NT2/D1 (cell line): Measurements from ENCODE around the gene NABP1.

Experiments used
- DNase-seq: peaks from one replicate; pipeline ENCODE4 v3.0.0-alpha.2; 2011; ENCODE audit warnings: low read depth, low spot score
- H3K27me3 ChIP-seq: 2 replicates; pipeline ENCODE4 v1.6.0; 2011; ENCODE audit warnings: mild to moderate bottlenecking; ENCODE audit not compliant: insufficient read length, insufficient read depth
- H3K36me3 ChIP-seq: 2 replicates; pipeline ENCODE4 v1.6.1; 2011; ENCODE audit warnings: mild to moderate bottlenecking, low read length, mixed read lengths; ENCODE audit not compliant: insufficient read depth, insufficient read length
- H3K4me1 ChIP-seq: 2 replicates; pipeline ENCODE4 v1.5.1; 2011; ENCODE audit not compliant: insufficient read depth, insufficient read length
- H3K4me3 ChIP-seq: 2 replicates; pipeline ENCODE4 v1.5.1; 2011; ENCODE audit warnings: low read depth; ENCODE audit not compliant: insufficient read length
- H3K9ac ChIP-seq: 2 replicates; pipeline ENCODE4 v1.6.0; 2011; ENCODE audit warnings: low read depth; ENCODE audit not compliant: insufficient read length
- H3K9me3 ChIP-seq: 2 replicates; pipeline ENCODE4 v1.5.1; 2011; ENCODE audit warnings: mild to moderate bottlenecking, low read length; ENCODE audit not compliant: insufficient read depth
- SUZ12 ChIP-seq: IDR thresholded peaks from 2 replicates; pipeline ENCODE4 v1.6.1; 2011; ENCODE audit not compliant: insufficient read length, insufficient read depth; ENCODE audit errors: extremely low read depth
- YY1 ChIP-seq: IDR thresholded peaks from 2 replicates; pipeline ENCODE4 v1.6.1; 2011; ENCODE audit not compliant: insufficient read length, insufficient read depth
- ZNF274 ChIP-seq: IDR thresholded peaks from 2 replicates; pipeline ENCODE4 v1.6.1; 2011; ENCODE audit warnings: mild to moderate bottlenecking, low read depth, low read length

The NABP1 gene

DNA sequence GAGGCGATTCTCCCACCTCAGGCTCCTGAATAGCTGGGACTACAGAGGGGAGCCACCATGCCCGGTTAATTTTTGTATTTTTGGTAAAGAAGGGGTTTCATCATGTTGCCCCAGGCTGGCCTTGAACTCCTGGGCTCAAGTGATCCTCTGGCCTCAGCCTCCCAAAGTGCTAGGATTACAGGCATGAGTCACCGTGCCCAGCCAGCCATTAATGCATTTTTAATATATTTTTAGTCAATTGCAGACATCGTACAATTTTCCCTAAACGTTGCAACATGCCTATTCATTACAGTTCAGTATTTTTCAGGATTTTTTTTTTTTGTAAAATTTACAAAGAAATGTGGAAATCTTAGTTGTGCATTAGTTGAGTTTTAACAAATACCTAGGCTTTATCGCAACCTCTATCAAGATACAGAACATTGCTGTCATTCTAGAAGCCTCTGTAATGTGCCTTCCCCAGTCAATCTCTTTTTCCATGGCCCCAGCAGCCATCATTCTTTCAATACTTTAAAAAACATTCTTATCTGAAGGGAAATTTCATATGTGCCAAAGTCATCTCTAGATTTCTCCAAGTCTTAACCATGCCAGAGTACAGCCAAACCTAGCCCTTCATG, 14.7 kb downstream of the NABP1 start:
- no peaks in the 10 kb centered on the region for H3K27me3 ChIP-seq
- H3K4me3 ChIP-seq, result no peak overlapping the region
- DNase-seq, result no peak
- H3K9ac ChIP-seq, result no peak overlapping the region
- TF ChIP-seq ZNF274 (no peak), YY1 (no peak), SUZ12 (no peak)
- no peaks in the 10 kb centered on the region for H3K4me1 ChIP-seq
- peaks cover 12% of the 10 kb centered on the region for H3K36me3 ChIP-seq
- no peaks in the 10 kb centered on the region for H3K9me3 ChIP-seq

- no peak overlapping the region for H3K4me3 ChIP-seq
- DNase-seq, result no peak
- H3K9me3 ChIP-seq, result no peaks in the 10 kb centered on the region
- peaks cover 7% of the 10 kb centered on the region for H3K36me3 ChIP-seq
- TF ChIP-seq SUZ12, result no peak
- TF ChIP-seq YY1, result no peak
- no peaks in the 10 kb centered on the region for H3K4me1 ChIP-seq
- no peak overlapping the region for H3K9ac ChIP-seq
- no peaks in the 10 kb centered on the region for H3K27me3 ChIP-seq
Observed at GRCh38 chr2:191693166-191693565, 15.2 kb downstream of the NABP1 start.

DNA sequence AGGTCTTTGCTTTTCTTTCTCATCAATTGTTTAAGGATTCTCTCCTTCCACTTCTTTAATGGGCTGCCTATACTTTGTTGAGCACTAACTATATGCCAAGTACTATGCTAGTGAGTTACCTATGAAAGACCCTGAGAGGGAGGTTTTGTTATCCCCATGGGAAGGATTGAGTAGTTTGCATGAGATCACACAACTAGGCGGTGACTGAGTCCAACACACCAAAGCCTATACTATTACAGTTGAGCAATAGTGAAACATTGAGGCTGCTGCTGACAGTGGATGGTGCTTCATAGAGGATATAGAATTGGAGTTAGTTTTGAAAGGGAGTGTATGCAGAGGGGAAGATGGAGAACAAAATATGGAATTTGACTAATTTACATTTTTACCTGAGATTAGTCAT, 15.8 kb downstream of the NABP1 start:
- no peak for DNase-seq
- Histone ChIP-seq H3K4me3 (no peak overlapping the region), H3K4me1 (no peaks in the 10 kb centered on the region), H3K9ac (no peak overlapping the region), H3K27me3 (no peaks in the 10 kb centered on the region), H3K9me3 (no peaks in the 10 kb centered on the region), H3K36me3 (peaks cover under 1% of the 10 kb centered on the region)
- TF ChIP-seq ZNF274 (no peak), YY1 (no peak), SUZ12 (no peak)

DNA sequence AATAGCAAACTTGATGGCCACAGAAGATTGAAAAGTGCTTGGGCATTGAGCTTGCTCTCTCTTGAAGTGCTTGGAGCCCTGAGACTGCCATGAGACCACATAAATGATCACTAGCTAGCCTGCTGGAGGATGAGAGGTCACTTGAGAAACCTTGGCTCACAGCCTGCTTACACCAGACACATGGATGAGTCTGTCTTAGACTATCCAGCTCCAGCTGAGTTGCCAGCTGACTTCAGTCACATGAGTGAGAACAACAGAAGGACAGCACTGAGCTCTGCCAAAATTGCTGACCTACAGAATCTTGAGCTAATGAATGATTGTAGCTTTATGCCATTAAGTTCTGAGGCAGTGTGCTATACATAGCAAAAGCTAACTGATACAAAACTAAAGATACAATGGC, 18.1 kb downstream of the NABP1 start:
- Histone ChIP-seq H3K27me3 (no peaks in the 10 kb centered on the region), H3K36me3 (no peaks in the 10 kb centered on the region), H3K9me3 (peaks cover 11% of the 10 kb centered on the region), H3K4me3 (no peak overlapping the region), H3K4me1 (no peaks in the 10 kb centered on the region), H3K9ac (no peak overlapping the region)
- TF ChIP-seq ZNF274 (no peak), SUZ12 (no peak), YY1 (no peak)
- DNase-seq, result no peak

DNA sequence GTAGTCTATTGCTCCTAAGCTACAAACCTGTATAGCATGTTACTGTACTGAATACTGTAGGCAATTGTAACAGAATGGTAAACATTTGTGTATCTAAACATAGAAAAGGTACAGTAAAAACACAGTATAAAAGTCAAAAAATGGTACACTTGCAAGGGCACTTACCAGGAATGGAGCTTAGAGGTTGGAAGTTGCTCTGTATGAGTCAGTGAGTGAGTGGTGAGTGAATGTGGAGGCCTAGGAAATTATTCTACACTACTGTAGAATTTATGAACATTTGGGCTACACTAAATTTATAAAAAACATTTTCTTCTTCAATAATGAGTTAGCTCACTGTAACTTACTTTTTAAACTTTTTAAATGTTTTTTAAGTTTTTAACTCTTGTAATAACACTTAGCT, 19.0 kb downstream of the NABP1 start:
- Histone ChIP-seq H3K9ac (no peak overlapping the region), H3K36me3 (no peaks in the 10 kb centered on the region), H3K27me3 (no peaks in the 10 kb centered on the region), H3K4me1 (no peaks in the 10 kb centered on the region), H3K9me3 (peaks cover 11% of the 10 kb centered on the region), H3K4me3 (no peak overlapping the region)
- no peak for DNase-seq
- TF ChIP-seq YY1 (no peak), ZNF274 (no peak), SUZ12 (no peak)

- DNase-seq, result no peak
- peaks cover 11% of the 10 kb centered on the region for H3K9me3 ChIP-seq
- H3K4me3 ChIP-seq, result no peak overlapping the region
- TF ChIP-seq ZNF274 (no peak), YY1 (no peak), SUZ12 (no peak)
- no peaks in the 10 kb centered on the region for H3K36me3 ChIP-seq
- no peaks in the 10 kb centered on the region for H3K4me1 ChIP-seq
- H3K27me3 ChIP-seq, result no peaks in the 10 kb centered on the region
- H3K9ac ChIP-seq, result no peak overlapping the region
Observed at GRCh38 chr2:191697870-191698269, 19.9 kb downstream of the NABP1 start.

GRCh38 chr2:191699341-191699945, 21.5 kb downstream of the NABP1 start:
- no peaks in the 10 kb centered on the region for H3K27me3 ChIP-seq
- H3K4me1 ChIP-seq, result no peaks in the 10 kb centered on the region
- H3K9me3 ChIP-seq, result peaks cover 11% of the 10 kb centered on the region
- TF ChIP-seq YY1, result no peak
- no peak for TF ChIP-seq ZNF274
- no peak for TF ChIP-seq SUZ12
- no peak for DNase-seq
- no peak overlapping the region for H3K4me3 ChIP-seq
- H3K9ac ChIP-seq, result no peak overlapping the region
- H3K36me3 ChIP-seq, result no peaks in the 10 kb centered on the region
